A549 (cell line): ENCODE results near the gene PPFIA2. TPM values are rescaled to one million over a fixed set of nuclear protein-coding genes. Genes with fewer than 3 reads are reported as not detected.

Experiments used
- ATAC-seq, 2 experiments: fragments of 200-7000 bp in 1 of 2; fragments of >200 bp in 1 of 2; cut with Nextera tagmentation in 1 of 2; cut with Tn5 transposase in 1 of 2; 3 replicates each; pipeline versions ENCODE4 v1.8.0 to v1.9.1; 2018 to 2020; ENCODE audit warnings: mild to moderate bottlenecking in 1 of 2, moderate library complexity in 1 of 2
- CTCF ChIA-PET: fragments of 300-600 bp; sonication (Branson Sonifier 250); formaldehyde crosslinking; extraction: SDS; loops from one replicate; lab custom pipeline; 2021; ENCODE audit warnings: antibody characterized with exemption, inconsistent platforms; lab: Yijun Ruan, JAX
- POLR2A ChIA-PET: fragments of 350-600 bp; formaldehyde crosslinking; extraction: SDS; loops from one replicate; lab custom pipeline; 2021; ENCODE audit warnings: antibody characterized with exemption, inconsistent platforms; lab: Yijun Ruan, JAX
- DNase-seq, 2 experiments: peaks; one replicate each; pipeline versions ENCODE4 v3.0.0 to v3.0.0-alpha.2; 2011 to 2016; ENCODE audit warnings: low read depth in 1 of 2, low spot score in 1 of 2
- FAIRE-seq: peaks from 2 replicates; lab custom pipeline; 2011; peaks lifted over from hg19 to GRCh38; lab: Jason Lieb, UNC
- H3K27ac ChIP-seq, 2 experiments: fragments of >200 bp; sonication (Bioruptor Twin); formaldehyde crosslinking; 3 replicates each; pipeline ENCODE4 v1.5.1; 2016 to 2017
- H3K4me1 ChIP-seq: fragments of >200 bp; sonication (Bioruptor Twin); formaldehyde crosslinking; 3 replicates; pipeline ENCODE4 v1.6.1; 2016
- H3K4me2 ChIP-seq: fragments of >200 bp; sonication (Bioruptor Twin); formaldehyde crosslinking; 3 replicates; pipeline ENCODE4 v1.6.1; 2016
- H3K4me3 ChIP-seq: fragments of >200 bp; sonication (Bioruptor Twin); formaldehyde crosslinking; 3 replicates; pipeline ENCODE4 v1.5.1; 2016
- H3K9me3 ChIP-seq: fragments of >200 bp; sonication (Bioruptor Twin); formaldehyde crosslinking; 3 replicates; pipeline ENCODE4 v1.6.1; 2016
- CBX8 ChIP-seq: fragments of 200-600 bp; sonication (generic); IDR thresholded peaks from 2 replicates; pipeline ENCODE4 v1.6.1; 2016
- EHMT2 ChIP-seq: fragments of 200-600 bp; sonication (generic); IDR thresholded peaks from 2 replicates; pipeline ENCODE4 v1.6.1; 2016; ENCODE audit warnings: antibody characterized with exemption, low read depth, mild to moderate bottlenecking, moderate library complexity
- FOSB ChIP-seq: fragments of 250-450 bp; sonication (Bioruptor Pico); IDR thresholded peaks from 2 replicates; pipeline ENCODE4 v1.5.0; 2020; ENCODE audit warnings: mild to moderate bottlenecking, moderate library complexity
- FOSL2 ChIP-seq, 2 experiments: fragments of 450-650 bp in 1 of 2; fragments of >200 bp in 1 of 2; sonication (Bioruptor Twin) in 1 of 2; formaldehyde crosslinking; IDR thresholded peaks; 2 replicates each; pipeline versions ENCODE4 v1.5.0 to v1.6.1; 2016 to 2020; ENCODE audit warnings: mild to moderate bottlenecking in 1 of 2, moderate library complexity in 1 of 2
- MAFK ChIP-seq: fragments of 450-650 bp; IDR thresholded peaks from 2 replicates; pipeline ENCODE4 v1.6.1; 2014; ENCODE audit not compliant: partially characterized antibody
- NPAS2 ChIP-seq: fragments of 250-450 bp; sonication (Bioruptor Pico); IDR thresholded peaks from 2 replicates; pipeline ENCODE4 v1.8.0; 2022; ENCODE audit warnings: mild to moderate bottlenecking, moderate library complexity, borderline replicate concordance
- RARB ChIP-seq: fragments of 250-450 bp; sonication (Bioruptor Pico); IDR thresholded peaks from 2 replicates; pipeline ENCODE4 v1.8.0; 2021; ENCODE audit warnings: mild to moderate bottlenecking, moderate library complexity
- RCOR1 ChIP-seq: fragments of 150-350 bp; IDR thresholded peaks from 2 replicates; pipeline ENCODE4 v1.6.1; 2014; ENCODE audit warnings: antibody characterized with exemption, low read length, low read depth
- SMC3 ChIP-seq: fragments of >200 bp; sonication (Bioruptor Twin); formaldehyde crosslinking; IDR thresholded peaks from 3 replicates; pipeline ENCODE4 v1.6.1; 2018; ENCODE audit warnings: inconsistent platforms
- SREBF2 ChIP-seq: fragments of 450-650 bp; IDR thresholded peaks from 2 replicates; pipeline ENCODE4 v1.6.1; 2014; ENCODE audit warnings: mild to moderate bottlenecking, moderate library complexity
- ZSCAN20 ChIP-seq: fragments of 250-450 bp; sonication (Bioruptor Pico); IDR thresholded peaks from 2 replicates; pipeline ENCODE4 v1.8.0; 2022; ENCODE audit warnings: mild to moderate bottlenecking, moderate library complexity
- WGBS: methylation state at CpG from one replicate; pipeline ENCODE4 v1.1.6; 2017; ENCODE audit errors: missing lambda C conversion rate; 5-methylcytosine and 5-hydroxymethylcytosine counted together
- polyA plus RNA-seq, 4 experiments: library from polyadenylated mRNA; depleted of rRNA in 3 of 4; stranded (reverse); fragments of >200 nt; fragmentation: RNase III in 1 of 4; extraction: RNeasy Plus Mini Kit Qiagen cat#74134 plus additional on column Dnase treatment in 1 of 4; gene quantifications; 2 replicates in 3 of 4; 3 replicates in 1 of 4; pipeline ENCODE4 v1.2.3, GENCODE V29; 2011 to 2017
- TF ChIP-seq, protein P1 (sequence below): fragments of >200 bp; sonication (Bioruptor Twin); formaldehyde crosslinking; IDR thresholded peaks from 3 replicates; pipeline ENCODE4 v1.6.1; 2016
- TF ChIP-seq, protein P2 (sequence below): IDR thresholded peaks from 2 replicates; pipeline ENCODE4 v1.6.1; 2012
- TF ChIP-seq, protein P3 (sequence below): fragments of 200-600 bp; sonication (generic); IDR thresholded peaks from 2 replicates; pipeline ENCODE4 v1.6.1; 2016; ENCODE audit warnings: antibody characterized with exemption, mild to moderate bottlenecking, moderate library complexity
- TF ChIP-seq, protein P4 (sequence below): IDR thresholded peaks from 2 replicates; pipeline ENCODE4 v1.6.1; 2012
- TF ChIP-seq, protein P5 (sequence below): fragments of >200 bp; sonication (Bioruptor Twin); formaldehyde crosslinking; IDR thresholded peaks from 2 replicates; pipeline ENCODE4 v1.6.1; 2016
- TF ChIP-seq, protein P6 (sequence below): fragments of 250-450 bp; sonication (Bioruptor Pico); IDR thresholded peaks from 2 replicates; pipeline ENCODE4 v1.5.0; 2021; ENCODE audit warnings: mild to moderate bottlenecking, moderate library complexity, borderline replicate concordance

Gene PPFIA2
- polyA plus RNA-seq, 2 of the 4 experiments (the other 2 are of a cell fraction), result not detected

DNA sequence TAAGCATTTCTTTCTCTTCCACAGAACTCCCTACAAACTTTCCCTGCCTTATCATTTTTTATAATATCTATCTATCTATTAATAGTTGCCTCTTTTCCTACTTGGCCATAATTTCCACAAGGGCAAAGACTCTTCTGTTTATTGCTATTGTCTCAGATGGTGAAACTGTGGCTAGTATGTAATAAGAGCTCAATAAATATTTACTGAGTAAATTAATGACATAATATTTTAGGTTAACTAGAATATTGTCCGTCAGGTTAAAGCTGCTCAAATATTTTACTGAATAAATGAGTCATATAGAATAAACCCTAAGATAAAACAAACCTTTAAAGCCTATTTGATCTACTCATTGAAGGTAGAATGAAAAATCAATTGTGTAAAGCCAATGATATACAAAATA, 240.5 kb downstream of the PPFIA2 start (continued):
- TF ChIP-seq, protein P1, sequence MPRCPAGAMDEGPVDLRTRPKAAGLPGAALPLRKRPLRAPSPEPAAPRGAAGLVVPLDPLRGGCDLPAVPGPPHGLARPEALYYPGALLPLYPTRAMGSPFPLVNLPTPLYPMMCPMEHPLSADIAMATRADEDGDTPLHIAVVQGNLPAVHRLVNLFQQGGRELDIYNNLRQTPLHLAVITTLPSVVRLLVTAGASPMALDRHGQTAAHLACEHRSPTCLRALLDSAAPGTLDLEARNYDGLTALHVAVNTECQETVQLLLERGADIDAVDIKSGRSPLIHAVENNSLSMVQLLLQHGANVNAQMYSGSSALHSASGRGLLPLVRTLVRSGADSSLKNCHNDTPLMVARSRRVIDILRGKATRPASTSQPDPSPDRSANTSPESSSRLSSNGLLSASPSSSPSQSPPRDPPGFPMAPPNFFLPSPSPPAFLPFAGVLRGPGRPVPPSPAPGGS, result no peak
- TF ChIP-seq, protein P2, sequence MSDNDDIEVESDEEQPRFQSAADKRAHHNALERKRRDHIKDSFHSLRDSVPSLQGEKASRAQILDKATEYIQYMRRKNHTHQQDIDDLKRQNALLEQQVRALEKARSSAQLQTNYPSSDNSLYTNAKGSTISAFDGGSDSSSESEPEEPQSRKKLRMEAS, result no peak

DNA sequence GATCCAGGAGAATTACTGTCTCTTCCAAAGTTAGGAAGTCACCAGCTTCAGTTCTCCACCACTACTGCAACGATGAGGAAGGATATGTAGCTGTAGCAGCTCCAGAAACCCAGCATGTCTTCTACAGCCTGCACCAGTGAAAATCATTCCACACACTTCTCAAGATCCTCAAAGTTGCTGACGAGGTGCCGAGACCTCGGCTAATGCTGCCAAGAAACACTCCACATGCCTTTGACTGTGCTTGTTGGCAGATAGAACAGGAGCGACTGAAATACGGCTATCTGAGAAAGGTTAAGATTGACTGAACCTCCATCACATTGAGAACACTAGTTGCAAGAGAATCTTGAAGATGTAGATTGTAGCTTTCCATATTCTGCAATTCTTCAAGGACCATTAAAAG, 241.9 kb downstream of the PPFIA2 start:
- no peak overlapping the region for H3K27ac ChIP-seq
- TF ChIP-seq NPAS2 (no peak), FOSL2 (IDR thresholded peaks at IDR 0.05) (no peak), FOSL2 (CRISPR knock-in tag; IDR thresholded peaks at IDR 0.05) (no peak), ZSCAN20 (CRISPR knock-in tag) (no peak), CBX8 (no peak), RARB (CRISPR knock-in tag) (no peak)
- TF ChIP-seq, protein P3, sequence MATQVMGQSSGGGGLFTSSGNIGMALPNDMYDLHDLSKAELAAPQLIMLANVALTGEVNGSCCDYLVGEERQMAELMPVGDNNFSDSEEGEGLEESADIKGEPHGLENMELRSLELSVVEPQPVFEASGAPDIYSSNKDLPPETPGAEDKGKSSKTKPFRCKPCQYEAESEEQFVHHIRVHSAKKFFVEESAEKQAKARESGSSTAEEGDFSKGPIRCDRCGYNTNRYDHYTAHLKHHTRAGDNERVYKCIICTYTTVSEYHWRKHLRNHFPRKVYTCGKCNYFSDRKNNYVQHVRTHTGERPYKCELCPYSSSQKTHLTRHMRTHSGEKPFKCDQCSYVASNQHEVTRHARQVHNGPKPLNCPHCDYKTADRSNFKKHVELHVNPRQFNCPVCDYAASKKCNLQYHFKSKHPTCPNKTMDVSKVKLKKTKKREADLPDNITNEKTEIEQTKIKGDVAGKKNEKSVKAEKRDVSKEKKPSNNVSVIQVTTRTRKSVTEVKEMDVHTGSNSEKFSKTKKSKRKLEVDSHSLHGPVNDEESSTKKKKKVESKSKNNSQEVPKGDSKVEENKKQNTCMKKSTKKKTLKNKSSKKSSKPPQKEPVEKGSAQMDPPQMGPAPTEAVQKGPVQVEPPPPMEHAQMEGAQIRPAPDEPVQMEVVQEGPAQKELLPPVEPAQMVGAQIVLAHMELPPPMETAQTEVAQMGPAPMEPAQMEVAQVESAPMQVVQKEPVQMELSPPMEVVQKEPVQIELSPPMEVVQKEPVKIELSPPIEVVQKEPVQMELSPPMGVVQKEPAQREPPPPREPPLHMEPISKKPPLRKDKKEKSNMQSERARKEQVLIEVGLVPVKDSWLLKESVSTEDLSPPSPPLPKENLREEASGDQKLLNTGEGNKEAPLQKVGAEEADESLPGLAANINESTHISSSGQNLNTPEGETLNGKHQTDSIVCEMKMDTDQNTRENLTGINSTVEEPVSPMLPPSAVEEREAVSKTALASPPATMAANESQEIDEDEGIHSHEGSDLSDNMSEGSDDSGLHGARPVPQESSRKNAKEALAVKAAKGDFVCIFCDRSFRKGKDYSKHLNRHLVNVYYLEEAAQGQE, result no peak
- TF ChIP-seq, protein P4, sequence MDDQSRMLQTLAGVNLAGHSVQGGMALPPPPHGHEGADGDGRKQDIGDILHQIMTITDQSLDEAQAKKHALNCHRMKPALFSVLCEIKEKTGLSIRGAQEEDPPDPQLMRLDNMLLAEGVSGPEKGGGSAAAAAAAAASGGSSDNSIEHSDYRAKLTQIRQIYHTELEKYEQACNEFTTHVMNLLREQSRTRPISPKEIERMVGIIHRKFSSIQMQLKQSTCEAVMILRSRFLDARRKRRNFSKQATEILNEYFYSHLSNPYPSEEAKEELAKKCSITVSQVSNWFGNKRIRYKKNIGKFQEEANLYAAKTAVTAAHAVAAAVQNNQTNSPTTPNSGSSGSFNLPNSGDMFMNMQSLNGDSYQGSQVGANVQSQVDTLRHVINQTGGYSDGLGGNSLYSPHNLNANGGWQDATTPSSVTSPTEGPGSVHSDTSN, result no peak
- TF ChIP-seq, protein P5, sequence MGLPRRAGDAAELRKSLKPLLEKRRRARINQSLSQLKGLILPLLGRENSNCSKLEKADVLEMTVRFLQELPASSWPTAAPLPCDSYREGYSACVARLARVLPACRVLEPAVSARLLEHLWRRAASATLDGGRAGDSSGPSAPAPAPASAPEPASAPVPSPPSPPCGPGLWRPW, result no peak
- H3K9me3 ChIP-seq, result no peaks in the 10 kb centered on the region
- POLR2A ChIA-PET, result no interaction called here
- CTCF ChIA-PET, result no interaction called here
- H3K4me3 ChIP-seq, result no peak overlapping the region
- no peak overlapping the region for H3K4me2 ChIP-seq
- no peak for ATAC-seq
- no peak for DNase-seq
- no peak for FAIRE-seq
- no peaks in the 10 kb centered on the region for H3K4me1 ChIP-seq
- WGBS, result 3% methylated on average over 6 of the region's 6 CpGs

DNA sequence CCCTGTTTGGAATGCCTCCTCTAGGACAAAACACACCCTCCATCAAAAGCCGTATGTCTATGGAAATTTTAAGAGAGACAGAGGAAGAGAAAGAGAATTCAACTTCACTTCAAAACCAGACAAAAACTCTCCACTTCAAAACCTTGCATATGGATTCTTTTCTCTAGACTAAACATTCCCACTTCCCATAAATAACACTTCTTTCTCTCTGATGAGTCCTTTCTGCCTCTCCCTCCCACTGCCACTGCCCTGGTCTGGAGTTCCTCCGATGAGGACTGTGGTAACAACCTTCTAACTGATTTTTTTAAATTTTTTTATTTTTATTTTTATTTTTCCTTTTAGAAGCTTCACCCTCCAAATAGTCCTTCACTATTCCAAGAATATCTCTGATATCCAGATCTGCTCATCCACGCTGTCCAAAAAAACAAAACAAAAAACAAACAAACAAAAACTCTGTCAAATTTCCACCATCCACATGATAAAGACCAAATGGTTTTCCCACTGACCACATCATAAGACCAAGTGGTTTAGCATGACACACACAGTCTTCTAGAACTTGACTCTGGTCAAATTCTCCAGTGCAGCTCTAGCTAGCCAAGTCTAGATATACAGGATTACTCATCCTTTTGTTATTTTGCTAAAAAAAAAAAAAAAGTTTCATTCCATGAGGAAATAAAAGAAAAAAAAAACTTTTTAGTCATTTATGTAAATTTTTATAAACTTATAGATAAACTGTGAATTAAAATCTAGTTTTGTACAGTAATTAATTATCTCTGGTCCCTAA, 256.0 kb downstream of the PPFIA2 start:
- Histone ChIP-seq H3K4me3 (no peak overlapping the region), H3K27ac (no peak overlapping the region), H3K4me2 (no peak overlapping the region), H3K9me3 (no peaks in the 10 kb centered on the region), H3K4me1 (no peaks in the 10 kb centered on the region)
- ChIA-PET POLR2A (no interaction called here), CTCF (no interaction called here)
- 26% methylated on average over 3 of the region's 3 CpGs for WGBS
- ATAC-seq (no peak), DNase-seq (peak in 1 of 2 experiments; percentile 11), FAIRE-seq (no peak)
- TF ChIP-seq EHMT2, result no peak
- TF ChIP-seq RCOR1, result no peak
- no peak for TF ChIP-seq MAFK
- no peak for TF ChIP-seq FOSB (CRISPR knock-in tag)
- TF ChIP-seq CBX8, result no peak
- TF ChIP-seq, protein P6, sequence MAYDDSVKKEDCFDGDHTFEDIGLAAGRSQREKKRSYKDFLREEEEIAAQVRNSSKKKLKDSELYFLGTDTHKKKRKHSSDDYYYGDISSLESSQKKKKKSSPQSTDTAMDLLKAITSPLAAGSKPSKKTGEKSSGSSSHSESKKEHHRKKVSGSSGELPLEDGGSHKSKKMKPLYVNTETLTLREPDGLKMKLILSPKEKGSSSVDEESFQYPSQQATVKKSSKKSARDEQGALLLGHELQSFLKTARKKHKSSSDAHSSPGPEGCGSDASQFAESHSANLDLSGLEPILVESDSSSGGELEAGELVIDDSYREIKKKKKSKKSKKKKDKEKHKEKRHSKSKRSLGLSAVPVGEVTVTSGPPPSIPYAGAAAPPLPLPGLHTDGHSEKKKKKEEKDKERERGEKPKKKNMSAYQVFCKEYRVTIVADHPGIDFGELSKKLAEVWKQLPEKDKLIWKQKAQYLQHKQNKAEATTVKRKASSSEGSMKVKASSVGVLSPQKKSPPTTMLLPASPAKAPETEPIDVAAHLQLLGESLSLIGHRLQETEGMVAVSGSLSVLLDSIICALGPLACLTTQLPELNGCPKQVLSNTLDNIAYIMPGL (CRISPR knock-in tag), result no peak
- TF ChIP-seq SREBF2, result no peak
- TF ChIP-seq FOSL2 (IDR thresholded peaks at IDR 0.05), result no peak
- no peak for TF ChIP-seq FOSL2 (CRISPR knock-in tag; IDR thresholded peaks at IDR 0.05)
- no peak for TF ChIP-seq SMC3
